Gastrocnemius medialis (tissue), 4 donors: ENCODE data around the gene ASB15.

Experiments used
- POLR2A ChIP-seq, 2 donors: fragments of 450-650 bp; IDR thresholded peaks; one replicate each; pipeline ENCODE4 v1.6.1; 2017; ENCODE audit warnings: antibody characterized with exemption in 2 of 2, mild to moderate bottlenecking in 2 of 2, moderate library complexity in 2 of 2
- TF ChIP-seq, protein P1 (sequence below), 5 experiments: fragments of 450-650 bp in 3 of 5; fragments of 200-600 bp in 2 of 5; sonication (generic) in 2 of 5; IDR thresholded peaks in 4 of 5; conservative IDR thresholded peaks in 1 of 5; 1 replicate in 4 of 5; 2 replicates in 1 of 5; pipeline ENCODE4 v1.5.1; 2016 to 2019; ENCODE audit warnings: antibody characterized with exemption in 5 of 5, mild to moderate bottlenecking in 3 of 5, moderate library complexity in 3 of 5

DNA sequence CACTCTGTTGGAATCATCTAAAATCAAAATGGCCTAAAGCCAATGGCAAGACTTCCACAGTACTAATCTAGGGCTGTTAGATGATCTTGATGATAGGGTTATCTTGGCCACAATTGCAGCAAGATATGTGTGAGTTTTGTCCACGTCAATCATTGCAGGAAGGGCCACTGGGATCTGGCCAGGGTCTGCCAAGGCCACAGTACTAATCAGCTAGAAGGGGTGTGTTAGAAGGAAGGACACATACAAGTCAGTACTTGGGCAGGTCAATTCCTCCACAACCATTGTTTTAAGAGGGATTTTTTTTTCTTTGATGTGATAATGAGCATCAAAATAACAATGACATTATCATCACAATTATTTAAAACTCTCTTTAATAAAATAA lies 55.7 kb downstream of the ASB15 start:
- TF ChIP-seq POLR2A (IDR thresholded peaks at IDR 0.05) = peak in 1 of 2 donors; percentile 62
- TF ChIP-seq, protein P1, sequence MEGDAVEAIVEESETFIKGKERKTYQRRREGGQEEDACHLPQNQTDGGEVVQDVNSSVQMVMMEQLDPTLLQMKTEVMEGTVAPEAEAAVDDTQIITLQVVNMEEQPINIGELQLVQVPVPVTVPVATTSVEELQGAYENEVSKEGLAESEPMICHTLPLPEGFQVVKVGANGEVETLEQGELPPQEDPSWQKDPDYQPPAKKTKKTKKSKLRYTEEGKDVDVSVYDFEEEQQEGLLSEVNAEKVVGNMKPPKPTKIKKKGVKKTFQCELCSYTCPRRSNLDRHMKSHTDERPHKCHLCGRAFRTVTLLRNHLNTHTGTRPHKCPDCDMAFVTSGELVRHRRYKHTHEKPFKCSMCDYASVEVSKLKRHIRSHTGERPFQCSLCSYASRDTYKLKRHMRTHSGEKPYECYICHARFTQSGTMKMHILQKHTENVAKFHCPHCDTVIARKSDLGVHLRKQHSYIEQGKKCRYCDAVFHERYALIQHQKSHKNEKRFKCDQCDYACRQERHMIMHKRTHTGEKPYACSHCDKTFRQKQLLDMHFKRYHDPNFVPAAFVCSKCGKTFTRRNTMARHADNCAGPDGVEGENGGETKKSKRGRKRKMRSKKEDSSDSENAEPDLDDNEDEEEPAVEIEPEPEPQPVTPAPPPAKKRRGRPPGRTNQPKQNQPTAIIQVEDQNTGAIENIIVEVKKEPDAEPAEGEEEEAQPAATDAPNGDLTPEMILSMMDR (IDR thresholded peaks at IDR 0.05 in 4 of 5, conservative IDR thresholded peaks at IDR 0.05 in 1 of 5) = no peak
